ENCODE results near the gene ARHGAP26.

- TF ChIP-seq CTCF (IDR thresholded peaks at IDR 0.05): no peak
- TF ChIP-seq POLR2A (IDR thresholded peaks at IDR 0.05): no peak
- TF ChIP-seq EP300 (IDR thresholded peaks at IDR 0.05): no peak
Observed at GRCh38 chr5:143121135-143121475, 350.9 kb downstream of the ARHGAP26 start.
